ENCODE measurements around the gene NEB.

DNA sequence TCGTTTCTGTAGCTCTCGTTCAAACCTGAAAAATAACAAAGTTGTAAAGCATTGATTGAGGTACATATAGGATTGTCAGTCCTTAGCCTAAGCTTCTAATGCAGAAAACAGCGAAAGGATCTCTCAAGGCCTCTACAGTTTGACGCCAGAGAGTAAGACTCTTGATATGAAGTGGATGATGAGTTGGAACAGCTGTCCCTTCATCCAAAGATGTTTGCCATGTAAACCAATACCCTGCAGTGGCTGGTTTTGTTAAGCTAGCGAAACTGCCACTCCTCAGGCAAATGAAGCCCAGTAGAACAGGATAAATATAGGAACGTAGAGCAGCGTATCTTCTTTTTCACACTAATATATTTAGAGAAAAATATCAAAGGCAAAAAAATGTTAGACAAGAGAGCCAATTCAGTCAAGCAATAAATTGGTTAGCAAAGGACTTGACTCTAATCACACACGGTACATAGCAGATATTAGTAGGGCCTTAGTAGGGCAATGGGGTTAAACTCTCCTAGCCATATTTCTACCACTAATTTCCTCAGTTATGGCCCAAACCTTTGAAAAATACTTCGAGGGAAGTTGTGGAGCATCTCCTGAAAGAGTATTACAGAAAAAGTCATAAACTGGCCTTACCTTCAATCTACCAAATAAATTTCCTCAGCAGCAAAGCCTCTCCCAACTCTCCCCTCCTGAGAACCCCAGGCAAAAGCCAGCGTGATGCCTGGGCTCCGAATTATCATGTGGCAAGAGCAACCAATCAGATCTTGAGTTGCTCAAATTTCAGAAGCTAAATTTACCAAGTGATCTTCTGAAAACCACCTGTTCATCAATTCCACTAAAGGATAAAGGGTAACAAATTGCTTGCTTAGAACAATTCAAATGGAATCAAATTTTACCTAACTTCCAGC is at the start of gene NEB:
- TF ChIP-seq, protein P1, sequence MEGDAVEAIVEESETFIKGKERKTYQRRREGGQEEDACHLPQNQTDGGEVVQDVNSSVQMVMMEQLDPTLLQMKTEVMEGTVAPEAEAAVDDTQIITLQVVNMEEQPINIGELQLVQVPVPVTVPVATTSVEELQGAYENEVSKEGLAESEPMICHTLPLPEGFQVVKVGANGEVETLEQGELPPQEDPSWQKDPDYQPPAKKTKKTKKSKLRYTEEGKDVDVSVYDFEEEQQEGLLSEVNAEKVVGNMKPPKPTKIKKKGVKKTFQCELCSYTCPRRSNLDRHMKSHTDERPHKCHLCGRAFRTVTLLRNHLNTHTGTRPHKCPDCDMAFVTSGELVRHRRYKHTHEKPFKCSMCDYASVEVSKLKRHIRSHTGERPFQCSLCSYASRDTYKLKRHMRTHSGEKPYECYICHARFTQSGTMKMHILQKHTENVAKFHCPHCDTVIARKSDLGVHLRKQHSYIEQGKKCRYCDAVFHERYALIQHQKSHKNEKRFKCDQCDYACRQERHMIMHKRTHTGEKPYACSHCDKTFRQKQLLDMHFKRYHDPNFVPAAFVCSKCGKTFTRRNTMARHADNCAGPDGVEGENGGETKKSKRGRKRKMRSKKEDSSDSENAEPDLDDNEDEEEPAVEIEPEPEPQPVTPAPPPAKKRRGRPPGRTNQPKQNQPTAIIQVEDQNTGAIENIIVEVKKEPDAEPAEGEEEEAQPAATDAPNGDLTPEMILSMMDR (IDR thresholded peaks at IDR 0.05) = no peak
- TF ChIP-seq POLR2A (IDR thresholded peaks at IDR 0.05) = no peak
